Measurements from ENCODE around the gene SAMHD1.

Gene SAMHD1

GRCh38 chr20:36871640-36872570 is 79.6 kb downstream of the SAMHD1 start:
- no peak for DNase-seq

- DNase-seq = no peak
Observed at GRCh38 chr20:36866681-36867495, 84.6 kb downstream of the SAMHD1 start.

GRCh38 chr20:36866164-36866563 is 85.3 kb downstream of the SAMHD1 start:
- no peak for DNase-seq

GRCh38 chr20:36865861-36866149 is 85.7 kb downstream of the SAMHD1 start:
- DNase-seq = no peak

GRCh38 chr20:36865076-36865860 is 86.2 kb downstream of the SAMHD1 start:
- no peak for DNase-seq

- no peak for DNase-seq
Observed at GRCh38 chr20:36862857-36863668, 88.4 kb downstream of the SAMHD1 start.

- DNase-seq = no peak
Observed at GRCh38 chr20:36861875-36862801, 89.4 kb downstream of the SAMHD1 start.

- DNase-seq = no peak
Observed at GRCh38 chr20:36861625-36861874, 90.0 kb downstream of the SAMHD1 start.

GRCh38 chr20:36860811-36861624 is 90.5 kb downstream of the SAMHD1 start:
- no peak for DNase-seq

- DNase-seq = no peak
Observed at GRCh38 chr20:36860339-36860738, 91.2 kb downstream of the SAMHD1 start.

GRCh38 chr20:36859700-36860330 is 91.7 kb downstream of the SAMHD1 start:
- DNase-seq = no peak

- no peak for DNase-seq
Observed at GRCh38 chr20:36859282-36859555, 92.3 kb downstream of the SAMHD1 start.

GRCh38 chr20:36856691-36857635 is 94.5 kb downstream of the SAMHD1 start:
- peak; percentile 74 for DNase-seq

- DNase-seq = no peak
Observed at GRCh38 chr20:36856195-36856594, 95.3 kb downstream of the SAMHD1 start.

- no peak for DNase-seq
Observed at GRCh38 chr20:36855241-36855657, 96.3 kb downstream of the SAMHD1 start.

GRCh38 chr20:36854348-36855240 is 96.9 kb downstream of the SAMHD1 start:
- no peak for DNase-seq

- no peak for DNase-seq
Observed at GRCh38 chr20:36852187-36852586, 99.3 kb downstream of the SAMHD1 start.

GRCh38 chr20:36851490-36851889 is 100.0 kb downstream of the SAMHD1 start:
- DNase-seq = no peak
